OCI-LY3 (cell line): Measurements from ENCODE around the gene PIP5K1B.

Source experiments
- EZH2phosphoT487 ChIP-seq: fragments of 200-600 bp; shearing (Covaris generic); IDR thresholded peaks from 2 replicates; pipeline ENCODE4 v1.6.1; 2018; ENCODE audit warnings: antibody characterized with exemption, mixed run types, low read depth
- TF ChIP-seq, protein P1 (sequence below): fragments of 200-600, 300-600 bp; sonication (generic); IDR thresholded peaks from 2 replicates; pipeline ENCODE4 v1.5.1; 2014; ENCODE audit warnings: antibody characterized with exemption, low read length, low read depth

- TF ChIP-seq, protein P1, sequence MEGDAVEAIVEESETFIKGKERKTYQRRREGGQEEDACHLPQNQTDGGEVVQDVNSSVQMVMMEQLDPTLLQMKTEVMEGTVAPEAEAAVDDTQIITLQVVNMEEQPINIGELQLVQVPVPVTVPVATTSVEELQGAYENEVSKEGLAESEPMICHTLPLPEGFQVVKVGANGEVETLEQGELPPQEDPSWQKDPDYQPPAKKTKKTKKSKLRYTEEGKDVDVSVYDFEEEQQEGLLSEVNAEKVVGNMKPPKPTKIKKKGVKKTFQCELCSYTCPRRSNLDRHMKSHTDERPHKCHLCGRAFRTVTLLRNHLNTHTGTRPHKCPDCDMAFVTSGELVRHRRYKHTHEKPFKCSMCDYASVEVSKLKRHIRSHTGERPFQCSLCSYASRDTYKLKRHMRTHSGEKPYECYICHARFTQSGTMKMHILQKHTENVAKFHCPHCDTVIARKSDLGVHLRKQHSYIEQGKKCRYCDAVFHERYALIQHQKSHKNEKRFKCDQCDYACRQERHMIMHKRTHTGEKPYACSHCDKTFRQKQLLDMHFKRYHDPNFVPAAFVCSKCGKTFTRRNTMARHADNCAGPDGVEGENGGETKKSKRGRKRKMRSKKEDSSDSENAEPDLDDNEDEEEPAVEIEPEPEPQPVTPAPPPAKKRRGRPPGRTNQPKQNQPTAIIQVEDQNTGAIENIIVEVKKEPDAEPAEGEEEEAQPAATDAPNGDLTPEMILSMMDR: no peak
- no peak for TF ChIP-seq EZH2phosphoT487
These were observed 42.0 kb downstream of the PIP5K1B start for GRCh38 chr9:68747043-68747533.
